NCI-H345 (cell line): ENCODE results near the gene GANC.
"Not testable (repeated sequence)": the region's sequence is repeated elsewhere in the genome, so short reads cannot be mapped to it uniquely, and the experiment has no call there.

Experiments
- DNase-seq: peaks from one replicate; lab custom pipeline; 2025; lab: John Stamatoyannopoulos, UW

The GANC gene

DNA sequence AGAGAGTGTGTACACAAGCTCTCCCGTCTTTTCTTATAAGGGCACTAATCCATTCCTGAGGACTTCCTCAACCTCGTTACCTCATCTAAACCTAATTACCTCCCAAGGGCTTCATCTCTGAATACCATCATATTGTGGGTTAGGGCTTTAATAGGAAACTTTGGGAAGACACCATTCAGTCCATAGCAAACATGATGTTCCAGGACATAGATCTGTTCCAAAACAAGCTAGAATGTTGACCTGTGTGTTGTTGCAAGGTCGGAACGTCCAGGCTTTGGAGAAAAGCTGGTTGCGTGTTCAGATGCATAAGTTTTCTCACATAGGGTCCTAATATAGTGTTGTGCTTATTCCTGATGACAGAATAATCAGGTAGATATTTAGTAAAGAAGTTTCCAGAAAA is 9.9 kb downstream of the GANC start:
- DNase-seq, result no peak

DNA sequence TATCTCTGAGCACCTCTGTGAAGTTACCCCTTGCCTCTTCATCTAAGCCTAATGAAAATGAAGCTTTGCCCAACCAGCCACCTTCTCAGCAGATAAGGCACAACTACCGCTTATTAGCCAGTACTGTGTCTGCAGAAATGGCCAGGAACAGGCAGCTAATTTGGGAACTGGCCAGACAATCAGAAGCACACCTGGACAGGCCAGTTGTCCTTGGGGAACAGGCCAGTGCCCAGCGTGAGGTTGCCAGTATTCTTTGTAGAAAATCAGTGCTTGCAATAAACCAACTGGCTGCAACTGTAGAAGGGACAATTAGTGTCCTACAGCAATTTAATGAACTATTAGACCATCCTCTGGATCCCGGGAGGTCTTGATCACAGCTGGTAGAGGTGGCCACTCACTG is 10.7 kb downstream of the GANC start:
- DNase-seq, result no peak

DNA sequence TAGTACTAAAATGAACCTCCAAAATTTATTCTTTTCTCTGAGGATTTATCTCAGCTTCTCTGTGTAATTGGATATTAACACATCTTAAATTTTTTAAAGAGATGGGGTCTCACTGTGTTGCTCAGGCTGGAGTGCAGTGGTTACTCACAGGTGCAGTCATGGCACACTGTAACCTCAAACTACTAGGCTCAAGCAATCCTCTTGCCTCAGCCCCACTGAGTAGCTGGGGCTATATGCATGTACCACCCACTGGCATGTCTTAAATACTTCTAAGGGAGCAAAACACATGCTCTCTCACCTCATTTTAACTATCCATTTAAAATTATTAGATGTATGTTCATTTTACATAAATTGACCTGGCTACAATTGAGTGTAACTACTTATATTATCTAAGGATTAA is 11.6 kb downstream of the GANC start:
- no peak for DNase-seq

DNA sequence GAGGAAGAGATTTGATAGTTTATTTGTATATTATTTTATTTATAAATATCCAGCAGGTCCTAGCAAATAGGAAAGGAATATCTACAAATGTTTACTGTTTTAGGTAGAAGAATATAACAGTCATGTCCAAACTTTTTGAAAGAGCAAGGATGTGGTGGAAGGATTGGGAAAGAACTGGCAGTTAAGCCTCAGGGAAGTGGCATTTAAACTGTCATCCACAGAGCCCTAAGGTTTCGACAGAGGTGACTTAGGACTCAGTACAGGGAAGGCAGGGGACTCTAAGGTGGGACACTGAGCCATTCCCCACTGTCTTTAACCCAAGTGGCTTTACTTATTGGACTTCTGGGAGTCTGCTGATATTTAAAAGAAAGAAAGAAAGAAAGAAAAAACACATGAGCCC is 12.0 kb downstream of the GANC start:
- DNase-seq, result no peak

DNA sequence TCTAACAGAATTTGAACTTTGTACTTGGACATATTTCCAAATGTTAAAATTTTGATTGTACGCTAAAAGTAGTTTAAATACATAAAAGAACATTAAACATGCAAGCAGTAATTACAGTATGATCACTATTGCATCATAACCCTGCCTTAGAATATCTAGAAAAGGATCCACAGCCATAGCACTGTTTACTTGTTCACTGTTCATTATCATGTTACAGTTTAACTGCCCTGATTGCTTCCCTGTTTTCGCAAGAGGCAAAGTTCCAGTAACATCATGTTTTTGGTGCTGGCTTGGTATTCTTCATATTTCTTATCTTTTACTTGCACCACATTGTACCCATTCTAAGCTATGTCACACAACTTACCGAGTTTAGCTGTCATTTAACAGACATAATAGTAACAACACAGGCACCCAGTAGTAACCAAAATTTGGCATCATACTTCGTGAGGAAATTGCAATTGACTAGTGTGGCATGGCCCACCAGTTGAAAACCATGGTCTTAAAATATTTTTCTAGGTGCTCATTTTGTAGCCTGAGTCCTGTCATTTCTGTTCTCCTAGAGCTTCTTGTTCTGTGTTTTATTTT is 13.5 kb downstream of the GANC start:
- no peak for DNase-seq

DNA sequence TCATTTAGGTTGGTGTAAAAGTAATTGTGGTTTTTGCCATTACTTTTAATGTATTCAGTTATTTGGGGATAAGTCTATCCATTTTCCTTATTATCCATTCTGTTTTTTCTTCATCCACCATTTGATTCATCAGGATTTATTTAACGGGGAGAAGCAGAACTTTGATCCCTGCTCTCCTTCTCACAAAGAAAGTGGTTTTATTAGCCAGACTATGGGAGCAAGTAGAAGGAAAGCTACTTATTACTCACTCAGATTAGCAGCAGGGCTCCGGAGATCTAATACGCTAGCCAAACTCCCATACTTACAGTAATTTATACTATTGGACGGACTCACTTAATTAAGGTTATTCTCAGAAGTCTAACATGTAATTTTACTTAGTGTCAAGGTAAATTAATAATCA is 14.9 kb downstream of the GANC start:
- DNase-seq, result no peak

DNA sequence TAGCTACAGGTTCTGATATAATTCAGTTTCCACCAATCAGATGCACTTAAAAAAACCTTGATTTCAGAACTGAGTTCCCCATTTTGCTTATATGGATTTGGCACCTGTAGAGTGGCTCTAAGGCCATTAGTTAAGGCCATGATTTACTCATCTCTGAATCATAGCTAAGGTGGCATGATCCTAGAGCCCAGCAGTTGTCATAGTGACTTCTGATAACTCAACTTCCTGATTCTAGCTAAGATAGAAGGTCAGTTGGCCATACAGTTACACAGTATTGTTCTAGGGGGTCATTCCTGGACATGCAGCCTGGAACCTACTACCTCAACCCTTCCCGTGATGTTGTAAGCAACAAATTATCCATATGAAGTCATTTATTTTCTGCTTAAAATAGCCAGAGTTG is 16.2 kb downstream of the GANC start:
- no peak for DNase-seq

DNA sequence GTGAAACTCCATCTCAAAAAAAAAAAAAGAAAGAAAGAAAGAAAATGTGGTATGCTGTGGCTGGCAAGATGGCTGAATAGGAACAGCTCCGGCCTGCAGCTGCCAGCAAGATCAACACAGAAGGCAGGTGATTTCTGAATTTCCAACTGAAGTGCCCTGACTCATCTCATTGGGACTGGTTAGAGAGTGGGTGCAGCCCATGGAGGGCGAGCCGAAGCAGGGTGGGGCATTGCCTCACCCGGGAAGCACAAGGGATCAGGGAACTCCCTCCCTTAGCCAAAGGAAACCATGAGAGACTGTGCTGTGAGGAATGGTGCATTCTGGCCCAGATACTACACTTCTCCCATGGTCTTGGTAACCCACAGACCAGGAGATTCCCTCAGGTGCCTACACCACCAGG is 28.0 kb downstream of the GANC start:
- not testable (repeated sequence) for DNase-seq

DNA sequence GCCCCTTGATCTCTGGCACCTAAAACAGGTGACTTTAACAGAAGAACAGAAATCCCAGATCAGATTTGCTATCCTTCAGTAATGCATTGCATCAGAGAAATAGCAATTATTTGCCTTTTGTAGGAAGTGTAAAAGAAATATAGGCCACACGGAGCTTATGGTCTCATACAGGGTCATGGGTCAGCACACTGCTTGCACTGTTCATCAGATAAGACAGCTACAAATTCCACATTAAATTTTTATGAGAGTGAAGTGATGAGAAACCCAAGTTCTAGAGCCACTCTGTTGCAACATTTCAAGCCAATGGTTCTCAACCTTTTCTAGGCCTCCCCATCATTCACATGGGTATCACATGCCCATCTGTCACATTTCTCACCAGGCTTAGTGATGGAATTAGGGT is 33.7 kb downstream of the GANC start:
- no peak for DNase-seq

DNA sequence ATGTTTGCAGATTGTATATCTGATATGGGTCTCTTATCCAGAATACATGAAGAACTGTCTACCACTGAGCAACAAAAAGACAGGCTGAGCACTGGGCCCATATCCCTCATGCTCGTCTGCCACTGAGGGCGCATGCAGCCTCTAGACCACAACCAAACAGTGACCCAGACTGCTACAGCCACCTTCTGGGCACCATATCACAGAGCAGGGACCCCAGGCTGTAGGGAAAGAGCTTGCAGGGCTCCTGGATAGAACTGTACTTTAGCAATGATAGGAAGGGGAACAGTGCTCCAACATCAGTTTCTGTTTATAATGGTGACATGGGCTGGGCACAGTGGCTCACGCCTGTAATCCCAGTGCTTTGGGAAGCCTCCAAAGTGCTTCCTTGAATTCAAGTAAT is 40.5 kb downstream of the GANC start:
- DNase-seq, result no peak

DNA sequence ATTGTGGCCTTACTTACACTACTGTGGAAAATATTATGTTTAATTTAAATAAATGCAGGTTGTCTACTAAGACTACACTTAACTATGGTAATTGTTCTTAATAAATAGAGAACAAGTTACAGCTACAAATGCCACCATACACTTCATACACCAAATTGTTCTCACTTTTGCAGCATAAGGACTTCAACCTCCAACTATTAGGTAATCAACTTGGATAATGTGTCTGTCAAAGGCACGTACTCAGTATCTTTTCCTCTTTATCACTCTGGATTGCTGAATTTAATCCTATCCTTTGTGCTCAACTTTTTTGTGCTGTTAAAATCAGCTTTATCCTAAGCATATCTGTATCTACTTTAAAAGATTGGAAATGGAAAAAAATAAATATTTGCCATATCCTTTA is 41.8 kb downstream of the GANC start:
- no peak for DNase-seq

DNA sequence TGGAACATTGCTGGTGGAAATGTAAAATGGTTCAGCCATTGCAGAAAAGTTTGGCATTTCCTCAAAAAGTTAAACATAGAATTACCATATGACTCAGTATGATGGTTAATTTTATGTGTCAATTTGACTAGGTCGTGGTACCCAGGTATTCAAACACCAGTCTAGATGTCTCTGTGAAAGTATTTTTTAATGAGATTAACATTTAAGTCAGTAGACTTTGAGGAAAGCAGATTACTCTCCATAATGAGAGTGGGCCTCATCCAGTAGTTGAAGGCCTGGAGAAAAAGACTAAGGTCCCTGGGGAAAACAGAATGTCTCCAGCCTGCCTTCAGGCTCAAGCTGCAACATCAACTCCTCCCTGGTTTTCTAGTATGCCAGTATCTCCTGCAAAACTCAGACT is 42.5 kb downstream of the GANC start:
- no peak for DNase-seq

DNA sequence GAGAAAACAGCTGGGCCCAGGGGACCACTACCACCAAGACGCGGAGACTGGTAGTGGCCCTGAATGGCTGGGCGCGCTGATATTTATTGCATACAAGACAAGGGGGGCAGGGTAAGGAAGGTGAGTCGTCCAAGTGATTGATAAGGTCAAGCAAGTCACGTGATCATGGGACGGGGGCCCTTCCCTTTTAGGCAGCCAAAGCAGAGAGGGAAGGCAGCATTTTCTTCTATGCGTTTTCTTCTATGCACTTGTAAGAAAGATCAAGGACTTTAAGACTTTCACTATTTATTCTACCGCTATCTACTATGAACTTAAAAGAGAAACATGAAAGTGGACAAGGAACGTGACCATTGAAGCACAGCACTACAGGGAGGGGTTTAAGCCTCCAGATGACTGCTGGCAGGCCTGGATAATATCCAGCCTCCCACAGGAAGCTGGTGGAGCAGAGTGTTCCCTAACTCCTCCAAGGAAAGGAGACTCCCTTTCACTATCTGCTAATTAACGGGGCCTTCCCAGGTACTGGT is 43.3 kb downstream of the GANC start:
- DNase-seq, result not testable (repeated sequence)

DNA sequence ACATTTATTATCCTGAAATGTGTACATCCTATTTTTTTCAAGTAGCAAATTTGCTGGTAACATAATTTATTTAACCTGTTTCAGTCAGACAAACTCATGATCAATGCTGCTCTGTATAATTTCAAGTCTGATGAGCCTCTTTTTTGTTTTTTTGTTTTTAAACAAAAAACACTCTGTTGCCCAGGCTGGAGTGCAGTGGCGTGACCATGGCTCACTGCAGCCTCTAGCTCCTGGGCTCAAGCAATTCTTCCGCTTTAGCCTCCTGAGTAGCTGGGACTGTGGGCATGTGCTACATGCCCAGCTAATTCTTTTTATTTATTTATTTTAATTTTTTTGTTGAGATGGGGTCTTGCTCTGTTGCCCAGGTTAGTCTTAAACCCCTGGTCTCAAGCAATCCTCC is 46.2 kb downstream of the GANC start:
- no peak for DNase-seq

DNA sequence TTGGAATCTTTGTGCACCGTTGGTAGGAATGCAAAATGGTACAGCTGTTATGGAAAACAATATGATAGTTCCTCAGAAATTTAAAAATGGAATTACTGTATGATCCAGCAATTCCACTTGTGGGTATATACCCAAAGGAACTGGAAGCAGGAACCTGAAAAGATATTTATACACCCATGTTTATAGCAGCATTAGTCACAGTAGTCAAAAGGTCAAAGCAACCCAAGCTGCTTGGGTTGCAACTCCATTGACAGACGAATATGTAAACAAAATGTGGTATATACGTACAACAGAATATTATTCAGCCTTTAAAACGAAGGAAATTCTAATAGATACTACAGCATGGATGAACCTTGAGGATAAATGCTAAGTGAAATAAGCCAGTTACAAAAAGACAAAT is 51.3 kb downstream of the GANC start:
- DNase-seq, result no peak

DNA sequence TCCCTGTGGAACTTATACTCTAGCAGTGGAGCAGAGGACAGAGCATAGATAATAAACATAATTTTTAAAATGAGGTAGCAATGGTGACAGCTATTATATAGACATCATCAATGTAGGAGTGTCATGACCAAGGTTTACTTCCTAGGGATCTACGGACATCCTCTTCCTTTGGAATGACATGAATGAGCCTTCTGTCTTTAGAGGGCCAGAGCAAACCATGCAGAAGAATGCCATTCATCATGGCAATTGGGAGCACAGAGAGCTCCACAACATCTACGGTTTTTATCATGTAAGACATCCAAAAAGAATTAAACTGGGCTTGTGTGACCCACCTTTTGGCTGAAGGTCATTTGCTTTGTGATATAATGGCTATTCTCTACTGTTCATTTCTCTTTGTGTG is 56.2 kb downstream of the GANC start:
- DNase-seq, result no peak

DNA sequence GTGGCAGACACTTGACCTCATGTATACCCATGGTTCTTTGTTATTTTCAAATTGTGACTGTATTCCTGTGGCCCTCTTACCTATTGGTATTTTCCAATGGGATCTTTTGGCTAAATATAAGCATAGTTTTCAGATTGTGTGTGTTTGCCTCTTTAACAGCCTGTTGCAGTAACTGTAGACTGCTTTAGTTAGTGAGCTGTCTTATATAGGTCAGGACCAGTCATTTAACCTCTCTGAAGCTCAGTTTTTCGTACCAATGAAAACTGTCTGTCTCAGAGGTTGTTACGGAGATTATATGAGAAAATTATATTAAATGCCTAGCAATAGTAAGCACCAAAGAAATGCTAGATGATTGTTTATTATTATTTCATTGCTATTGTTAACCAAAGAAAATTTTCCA is 57.0 kb downstream of the GANC start:
- no peak for DNase-seq

DNA sequence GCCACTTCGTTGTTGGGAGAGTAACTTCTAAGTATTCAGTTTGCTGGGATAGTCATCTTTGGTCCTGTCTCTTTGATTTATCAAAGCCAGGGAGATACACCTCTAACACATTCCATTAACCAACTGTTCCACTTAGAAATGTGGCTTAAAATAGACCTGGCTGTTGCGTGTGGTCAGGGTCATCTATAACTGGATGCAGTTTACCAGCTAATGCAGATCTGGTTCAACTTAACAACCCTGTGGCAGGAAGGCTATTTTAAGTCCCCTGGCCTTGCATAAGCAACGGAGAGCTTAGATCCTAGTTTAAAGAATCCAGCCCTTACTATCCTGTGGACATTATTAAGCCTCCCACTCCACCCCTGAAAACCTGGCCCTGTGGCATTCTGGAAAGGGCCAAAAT is 58.2 kb downstream of the GANC start:
- no peak for DNase-seq

DNA sequence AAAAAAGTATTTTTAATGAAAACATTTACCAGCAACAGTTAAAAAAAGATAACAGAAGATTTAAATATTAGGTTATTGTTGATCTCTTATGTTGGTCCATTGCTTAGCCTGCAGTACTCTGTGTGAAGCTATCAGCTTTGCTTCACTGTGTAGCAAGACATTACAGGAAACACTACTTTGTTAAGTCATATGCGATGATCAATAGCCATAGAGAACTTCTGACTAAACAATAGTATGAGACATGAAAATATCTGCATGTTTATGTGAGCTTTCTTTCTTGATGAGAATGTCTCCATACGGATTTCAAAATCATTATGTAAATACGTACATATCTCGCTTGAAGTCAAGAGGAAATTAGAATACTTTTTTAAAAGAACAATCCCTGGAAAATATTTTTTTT is 59.3 kb downstream of the GANC start:
- DNase-seq, result no peak

DNA sequence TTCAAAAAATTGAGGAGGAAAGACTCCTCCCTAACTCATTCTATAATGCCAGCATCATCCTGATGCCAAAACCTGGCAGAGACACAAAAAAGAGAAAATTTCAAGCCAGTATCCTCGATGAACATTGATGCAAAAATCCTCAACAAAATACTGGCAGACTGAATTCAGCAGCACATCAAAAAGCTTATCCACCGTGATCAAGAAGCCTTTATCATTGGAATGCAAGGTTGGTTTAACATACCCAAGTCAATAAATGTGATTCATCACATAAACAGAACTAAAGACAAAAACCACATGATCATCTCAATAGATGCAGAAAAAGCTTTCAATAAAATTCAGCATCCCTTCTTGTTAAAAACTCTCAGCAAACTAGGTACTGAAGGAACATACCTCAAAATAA is 62.1 kb downstream of the GANC start:
- DNase-seq, result no peak

DNA sequence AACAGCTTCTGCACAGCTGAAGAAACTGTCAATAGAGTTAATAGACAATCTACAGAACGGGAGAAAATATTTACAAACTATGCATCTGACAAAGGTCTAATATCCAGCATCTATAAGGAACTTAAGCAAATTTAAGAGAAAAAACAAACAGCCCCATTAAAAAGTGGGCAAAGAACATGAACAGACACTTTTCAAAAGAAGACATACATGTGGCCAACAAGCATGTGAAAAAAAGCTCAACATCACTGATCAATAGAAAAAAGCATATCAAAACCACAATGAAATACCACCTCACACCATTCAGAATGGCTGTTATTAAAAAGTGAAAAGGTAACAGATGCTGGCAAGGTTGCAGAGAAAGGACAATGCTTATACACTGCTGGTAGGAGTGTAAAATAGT is 63.6 kb downstream of the GANC start:
- DNase-seq, result not testable (repeated sequence)

DNA sequence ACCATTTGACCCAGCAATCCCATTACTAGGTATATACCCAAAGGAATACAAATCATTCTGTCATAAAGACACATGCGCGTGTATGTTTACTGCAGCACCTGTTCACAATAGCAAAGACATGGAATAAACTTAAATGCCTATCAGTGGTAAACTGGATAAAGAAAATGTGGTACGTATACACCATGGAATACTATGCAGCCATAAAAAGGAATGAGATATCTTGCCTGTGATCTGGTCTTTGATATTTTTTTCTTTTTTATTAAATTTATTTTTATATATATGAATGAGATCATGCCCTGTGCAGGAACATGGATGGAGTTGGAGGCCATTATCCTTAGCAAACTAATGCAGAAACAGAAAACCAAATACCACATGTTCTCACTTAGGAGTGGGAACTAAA is 64.1 kb downstream of the GANC start:
- DNase-seq, result not testable (repeated sequence)

DNA sequence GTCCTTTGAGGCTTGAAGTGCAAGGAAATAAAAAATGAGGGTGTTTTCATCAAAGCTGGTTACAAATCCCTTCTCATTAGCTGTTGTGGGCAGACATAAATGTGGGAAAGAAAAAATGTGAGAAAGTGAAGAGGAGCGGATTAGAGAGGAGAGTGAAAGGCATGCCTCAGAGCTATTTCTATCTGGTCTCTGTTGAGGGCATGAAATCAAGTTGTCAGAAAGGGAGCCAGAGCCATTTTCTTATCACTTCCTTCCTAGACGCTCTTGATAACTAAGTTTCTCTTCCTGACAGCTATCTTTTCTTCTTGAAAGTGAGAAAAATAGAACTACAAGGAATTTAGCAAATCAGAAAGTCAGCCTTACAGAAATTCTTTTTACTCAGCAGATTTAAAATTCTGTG is 65.5 kb downstream of the GANC start:
- DNase-seq, result no peak

DNA sequence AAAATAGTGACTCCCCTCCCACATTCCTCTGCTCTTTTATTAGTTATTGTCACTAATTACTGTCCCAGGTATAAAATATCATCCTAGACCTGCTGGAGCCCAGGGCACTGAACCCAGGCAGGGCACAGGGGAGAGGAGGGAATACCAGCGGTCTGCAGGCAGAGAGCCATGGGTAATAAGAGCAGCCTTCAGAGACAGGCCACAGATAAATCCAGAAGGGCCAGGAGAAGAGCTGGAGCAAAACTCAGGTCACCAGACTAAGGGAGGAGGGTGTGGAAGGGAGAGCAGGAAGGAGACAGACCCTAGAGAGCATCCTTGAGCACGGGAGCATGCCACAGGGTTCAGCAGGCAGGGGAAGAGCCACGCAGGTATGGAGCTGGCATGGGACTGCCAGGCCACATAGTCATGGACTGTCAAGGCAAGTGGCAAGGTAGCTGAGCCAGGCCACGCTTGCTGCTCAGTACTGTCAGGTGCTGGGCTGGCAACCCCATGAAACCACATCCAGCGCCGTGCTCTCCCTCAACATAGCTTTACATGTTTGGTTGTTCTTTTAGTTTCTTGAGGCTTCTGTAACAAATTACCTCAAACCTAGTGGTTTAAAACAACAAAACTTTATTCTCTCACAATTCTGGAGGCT is 70.7 kb downstream of the GANC start:
- DNase-seq, result no peak
